ENCODE measurements around the gene ZFYVE28. TPM values are rescaled to one million over a fixed set of nuclear protein-coding genes. Genes with fewer than 3 reads are reported as not detected.

ZFYVE28 gene
- total RNA-seq, 2 donors from 2014 or later, result 29.6 to 31.6 TPM

DNA sequence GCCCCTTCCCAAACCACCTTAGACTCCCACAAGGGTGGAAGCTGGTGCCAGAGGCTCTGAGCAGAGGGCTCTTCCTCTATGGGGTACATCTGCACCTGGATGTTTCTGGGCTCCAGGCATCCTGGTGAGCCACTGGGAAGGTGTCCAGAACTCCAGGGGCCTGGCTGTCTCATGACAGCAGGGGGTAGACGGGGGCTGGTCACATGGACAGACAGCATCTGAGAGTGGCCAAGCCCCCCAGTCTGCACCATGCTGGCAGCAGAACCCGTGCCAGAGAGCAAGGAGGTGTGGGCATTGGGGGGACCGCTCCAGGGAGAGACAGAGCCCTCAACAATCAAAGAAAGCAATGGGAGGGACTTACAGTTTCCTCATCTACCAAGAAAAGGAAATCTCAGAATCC, 39.5 kb downstream of the ZFYVE28 start:
- intact Hi-C loops (cut with DNase I), result no loop called here
- Histone ChIP-seq H3K27me3 (no peaks in the 10 kb centered on the region), H3K4me1 (no peaks in the 10 kb centered on the region), H3K9me3 (no peaks in the 10 kb centered on the region), H3K4me3 (no peak overlapping the region), H3K36me3 (no peaks in the 10 kb centered on the region), H3K27ac (no peak overlapping the region), H3K9ac (ENCODE audit: low read depth in 2 of 2, low read length in 2 of 2) (no peak overlapping the region)
- TF ChIP-seq, protein P1, sequence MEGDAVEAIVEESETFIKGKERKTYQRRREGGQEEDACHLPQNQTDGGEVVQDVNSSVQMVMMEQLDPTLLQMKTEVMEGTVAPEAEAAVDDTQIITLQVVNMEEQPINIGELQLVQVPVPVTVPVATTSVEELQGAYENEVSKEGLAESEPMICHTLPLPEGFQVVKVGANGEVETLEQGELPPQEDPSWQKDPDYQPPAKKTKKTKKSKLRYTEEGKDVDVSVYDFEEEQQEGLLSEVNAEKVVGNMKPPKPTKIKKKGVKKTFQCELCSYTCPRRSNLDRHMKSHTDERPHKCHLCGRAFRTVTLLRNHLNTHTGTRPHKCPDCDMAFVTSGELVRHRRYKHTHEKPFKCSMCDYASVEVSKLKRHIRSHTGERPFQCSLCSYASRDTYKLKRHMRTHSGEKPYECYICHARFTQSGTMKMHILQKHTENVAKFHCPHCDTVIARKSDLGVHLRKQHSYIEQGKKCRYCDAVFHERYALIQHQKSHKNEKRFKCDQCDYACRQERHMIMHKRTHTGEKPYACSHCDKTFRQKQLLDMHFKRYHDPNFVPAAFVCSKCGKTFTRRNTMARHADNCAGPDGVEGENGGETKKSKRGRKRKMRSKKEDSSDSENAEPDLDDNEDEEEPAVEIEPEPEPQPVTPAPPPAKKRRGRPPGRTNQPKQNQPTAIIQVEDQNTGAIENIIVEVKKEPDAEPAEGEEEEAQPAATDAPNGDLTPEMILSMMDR (IDR thresholded peaks at IDR 0.05), result no peak
- no peak for DNase-seq

DNA sequence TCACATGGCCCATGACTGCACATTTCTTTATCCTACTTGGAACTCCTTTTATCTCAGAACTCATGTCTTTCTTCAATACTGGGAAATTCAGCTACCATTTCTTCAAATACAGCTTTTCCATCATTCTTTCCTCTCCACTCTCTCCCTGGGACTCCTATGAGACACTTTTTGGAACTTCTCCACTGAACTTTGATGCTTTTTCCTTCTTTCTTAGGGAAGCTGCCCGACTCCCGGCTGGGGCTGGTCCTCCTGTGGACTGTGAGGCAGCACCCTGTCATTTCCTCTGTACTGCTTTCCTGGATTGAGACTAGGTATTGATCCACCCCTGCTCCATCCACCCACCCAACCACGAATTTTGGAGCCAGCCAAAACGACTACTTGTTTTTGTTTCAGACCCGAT, 40.0 kb downstream of the ZFYVE28 start:
- TF ChIP-seq, protein P1 (IDR thresholded peaks at IDR 0.05), result no peak
- Histone ChIP-seq H3K27me3 (no peaks in the 10 kb centered on the region), H3K4me3 (no peak overlapping the region), H3K9ac (ENCODE audit: low read depth in 2 of 2, low read length in 2 of 2) (no peak overlapping the region), H3K4me1 (no peaks in the 10 kb centered on the region), H3K27ac (no peak overlapping the region), H3K9me3 (no peaks in the 10 kb centered on the region), H3K36me3 (no peaks in the 10 kb centered on the region)
- intact Hi-C loops (cut with DNase I), result no loop called here
- no peak for DNase-seq

DNA sequence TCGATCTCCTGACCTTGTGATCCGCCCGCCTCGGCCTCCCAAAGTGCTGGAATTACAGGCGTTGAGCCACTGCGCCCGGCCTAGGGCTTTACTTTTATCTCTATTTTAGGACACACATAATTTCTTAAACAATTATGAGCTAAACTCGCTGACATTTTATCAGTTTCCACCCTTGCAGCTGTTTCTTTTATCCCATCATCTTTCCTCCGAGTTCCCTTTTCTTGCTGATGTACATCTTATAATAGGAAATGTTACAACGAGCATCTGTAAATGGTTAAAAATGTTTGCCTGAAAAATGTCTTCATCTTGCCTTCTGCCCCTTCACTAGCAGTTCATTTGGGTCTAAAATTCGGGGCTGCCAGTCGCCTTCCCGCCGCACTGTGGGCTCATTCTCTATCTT, 41.2 kb downstream of the ZFYVE28 start:
- Histone ChIP-seq H3K4me1 (no peaks in the 10 kb centered on the region), H3K27me3 (no peaks in the 10 kb centered on the region), H3K4me3 (no peak overlapping the region), H3K9ac (ENCODE audit: low read depth in 2 of 2, low read length in 2 of 2) (no peak overlapping the region), H3K27ac (no peak overlapping the region), H3K36me3 (no peaks in the 10 kb centered on the region), H3K9me3 (no peaks in the 10 kb centered on the region)
- TF ChIP-seq, protein P1 (IDR thresholded peaks at IDR 0.05), result no peak
- intact Hi-C loops (cut with DNase I), result no loop called here
- DNase-seq, result no peak

DNA sequence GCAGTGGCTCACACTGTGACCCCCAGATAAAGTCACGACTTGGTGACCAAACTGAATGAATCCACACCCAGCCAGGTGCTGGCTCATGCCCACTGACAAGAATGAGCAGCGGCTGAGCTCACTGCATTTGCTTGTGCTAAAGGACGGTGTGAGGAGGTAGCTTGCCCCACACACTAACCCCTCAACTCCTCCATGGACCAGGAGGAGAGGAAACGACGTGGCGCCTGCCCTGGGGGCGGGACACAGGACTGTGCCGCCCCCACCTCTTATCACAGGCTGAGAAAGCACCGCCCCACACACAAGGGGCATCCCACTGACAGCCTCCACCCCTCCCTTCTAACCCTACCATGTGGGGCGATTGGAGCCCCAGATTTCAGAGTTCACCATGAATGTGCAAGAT, 43.0 kb downstream of the ZFYVE28 start:
- H3K9ac ChIP-seq (ENCODE audit: low read depth in 2 of 2, low read length in 2 of 2), result no peak overlapping the region
- TF ChIP-seq, protein P1 (IDR thresholded peaks at IDR 0.05), result no peak
- no peak overlapping the region for H3K27ac ChIP-seq
- no peaks in the 10 kb centered on the region for H3K36me3 ChIP-seq
- no peaks in the 10 kb centered on the region for H3K4me1 ChIP-seq
- intact Hi-C loops (cut with DNase I), result no loop called here
- H3K27me3 ChIP-seq, result no peaks in the 10 kb centered on the region
- no peaks in the 10 kb centered on the region for H3K9me3 ChIP-seq
- H3K4me3 ChIP-seq, result no peak overlapping the region
- no peak for DNase-seq

DNA sequence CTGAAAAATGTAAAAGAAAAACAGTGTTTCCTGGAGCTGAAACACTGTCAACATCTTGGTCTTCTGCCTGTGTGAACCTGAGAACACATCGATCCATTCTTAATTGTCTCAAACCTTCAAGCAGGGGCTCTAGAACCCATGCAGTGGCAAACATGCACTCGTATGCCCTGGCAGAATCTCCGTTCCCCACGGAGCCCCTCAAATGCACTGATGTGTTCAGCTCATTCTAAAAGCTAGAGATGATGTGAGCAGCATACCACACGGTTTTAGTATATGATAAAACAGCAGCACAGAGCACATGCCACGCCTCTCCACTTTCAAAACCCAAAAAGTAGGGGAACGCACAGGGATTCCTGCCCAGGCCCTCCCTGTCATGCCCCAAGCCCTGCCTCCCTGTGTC, 44.9 kb downstream of the ZFYVE28 start:
- H3K4me1 ChIP-seq, result no peaks in the 10 kb centered on the region
- intact Hi-C loops (cut with DNase I), result no loop called here
- H3K36me3 ChIP-seq, result no peaks in the 10 kb centered on the region
- H3K4me3 ChIP-seq, result no peak overlapping the region
- H3K27ac ChIP-seq, result no peak overlapping the region
- TF ChIP-seq, protein P1 (IDR thresholded peaks at IDR 0.05), result no peak
- no peaks in the 10 kb centered on the region for H3K9me3 ChIP-seq
- no peak overlapping the region for H3K9ac ChIP-seq (ENCODE audit: low read depth in 2 of 2, low read length in 2 of 2)
- DNase-seq, result no peak
- no peaks in the 10 kb centered on the region for H3K27me3 ChIP-seq

All from colonic mucosa (tissue), 4 donors.